IMR-90 (cell line): ENCODE results near the gene TEDC1. TPM values are rescaled to one million over a fixed set of nuclear protein-coding genes. Genes with fewer than 3 reads are reported as not detected.

Experiments
- ATAC-seq: fragments of 200-7000 bp; cut with Tn5 transposase; 2 replicates; pipeline ENCODE4 v1.9.1; 2020; ENCODE audit warnings: low read depth, mild to moderate bottlenecking, moderate library complexity
- BruUV-seq: library from RNA; stranded (reverse); fragments of 400-500 nt; replicated peaks from 2 replicates; lab custom pipeline; 2021; lab: Mats Ljungman, UMichigan
- CTCF ChIA-PET: fragments of 300-600 bp; formaldehyde crosslinking; extraction: SDS; loops from one replicate; lab custom pipeline; 2021; ENCODE audit warnings: antibody characterized with exemption; lab: Yijun Ruan, JAX
- POLR2A ChIA-PET: fragments of 300-600 bp; sonication (Branson Sonifier 250); formaldehyde crosslinking; loops from one replicate; lab custom pipeline; 2022; ENCODE audit warnings: antibody characterized with exemption; ENCODE audit not compliant: unreplicated experiment; lab: Charles Lee
- DNase-seq: peaks from one replicate; pipeline ENCODE4 v3.0.0; 2013
- H2AFZ ChIP-seq: replicated peaks from 2 replicates; pipeline ENCODE3; 2013; ENCODE audit warnings: low read length, mild to moderate bottlenecking; ENCODE audit not compliant: poor library complexity
- H2AK5ac ChIP-seq: 2 replicates; pipeline ENCODE4 v1.6.1; 2013; ENCODE audit warnings: low read depth, low read length, inconsistent platforms
- H2AK9ac ChIP-seq: replicated peaks from 2 replicates; pipeline ENCODE3; 2013; ENCODE audit warnings: mild to moderate bottlenecking, low read depth, low read length, moderate library complexity; ENCODE audit not compliant: poor library complexity
- H2BK120ac ChIP-seq: 2 replicates; pipeline ENCODE4 v1.6.1; 2013; ENCODE audit warnings: low read depth, low read length, inconsistent platforms
- H2BK15ac ChIP-seq: 3 replicates; pipeline ENCODE4 v1.6.1; 2013; ENCODE audit warnings: low read depth, low read length, inconsistent platforms
- H2BK20ac ChIP-seq: 2 replicates; pipeline ENCODE4 v1.6.1; 2013; ENCODE audit warnings: low read depth, mild to moderate bottlenecking, inconsistent platforms, low read length, moderate library complexity
- H2BK5ac ChIP-seq: 2 replicates; pipeline ENCODE4 v1.6.1; 2013; ENCODE audit warnings: mild to moderate bottlenecking, low read depth, low read length, inconsistent platforms; ENCODE audit not compliant: poor library complexity, severe bottlenecking
- H3K14ac ChIP-seq: replicated peaks from 2 replicates; pipeline ENCODE4 v1.6.1; 2013; ENCODE audit warnings: low read depth, low read length, inconsistent platforms
- H3K18ac ChIP-seq: 2 replicates; pipeline ENCODE4 v1.6.1; 2013; ENCODE audit warnings: low read depth, low read length, control low read depth
- H3K23ac ChIP-seq: 2 replicates; pipeline ENCODE4 v1.6.1; 2013; ENCODE audit warnings: low read depth, low read length, inconsistent platforms
- H3K27ac ChIP-seq: 2 replicates; pipeline ENCODE4 v1.5.1; 2013; ENCODE audit warnings: mild to moderate bottlenecking, control low read depth, low read length; ENCODE audit not compliant: insufficient read depth
- H3K27me3 ChIP-seq: 2 replicates; pipeline ENCODE4 v1.6.1; 2013; ENCODE audit warnings: low read length; ENCODE audit not compliant: control insufficient read depth, insufficient read depth
- H3K36me3 ChIP-seq: 2 replicates; pipeline ENCODE4 v1.6.1; 2013; ENCODE audit warnings: low read length, mixed read lengths; ENCODE audit not compliant: control insufficient read depth, insufficient read depth
- H3K4ac ChIP-seq: 2 replicates; pipeline ENCODE4 v1.6.1; 2013; ENCODE audit warnings: low read depth, low read length, inconsistent platforms
- H3K4me1 ChIP-seq: 2 replicates; pipeline ENCODE4 v1.6.1; 2013; ENCODE audit warnings: low read length, mixed read lengths; ENCODE audit not compliant: control insufficient read depth, insufficient read depth
- H3K4me2 ChIP-seq: 2 replicates; pipeline ENCODE4 v1.6.1; 2013; ENCODE audit warnings: low read depth, mild to moderate bottlenecking, control low read depth, low read length, moderate library complexity
- H3K4me3 ChIP-seq: 2 replicates; pipeline ENCODE4 v1.5.1; 2013; ENCODE audit warnings: low read depth, mild to moderate bottlenecking, control low read depth, low read length, moderate library complexity; ENCODE audit not compliant: insufficient read depth
- H3K56ac ChIP-seq: 2 replicates; pipeline ENCODE4 v1.6.1; 2013; ENCODE audit warnings: low read length, inconsistent platforms; ENCODE audit not compliant: insufficient read depth; ENCODE audit errors: extremely low read depth
- H3K79me1 ChIP-seq, 2 experiments: 2 replicates each; pipeline ENCODE4 v1.6.1; 2013; ENCODE audit warnings: low read length in 2 of 2, inconsistent platforms in 1 of 2, low read depth in 1 of 2
- H3K9ac ChIP-seq: 2 replicates; pipeline ENCODE4 v1.6.1; 2013; ENCODE audit warnings: low read depth, low read length, control low read depth
- H3K9me1 ChIP-seq: 2 replicates; pipeline ENCODE4 v1.6.1; 2013; ENCODE audit warnings: low read length, inconsistent platforms; ENCODE audit not compliant: insufficient read depth
- H3K9me3 ChIP-seq: 2 replicates; pipeline ENCODE4 v1.6.1; 2013; ENCODE audit warnings: low read length; ENCODE audit not compliant: control insufficient read depth, insufficient read depth
- H4K20me1 ChIP-seq: 2 replicates; pipeline ENCODE4 v1.6.1; 2013; ENCODE audit warnings: low read length, inconsistent platforms; ENCODE audit not compliant: insufficient read depth
- H4K5ac ChIP-seq: 2 replicates; pipeline ENCODE4 v1.6.1; 2013; ENCODE audit warnings: mild to moderate bottlenecking, low read depth, low read length, control low read depth
- H4K8ac ChIP-seq, 2 experiments: 2 replicates each; pipeline ENCODE4 v1.6.1; 2013; ENCODE audit warnings: low read depth in 2 of 2, low read length in 2 of 2, control low read depth in 1 of 2, inconsistent platforms in 1 of 2
- H4K91ac ChIP-seq: 2 replicates; pipeline ENCODE4 v1.6.1; 2013; ENCODE audit warnings: low read depth, low read length, inconsistent platforms; ENCODE audit not compliant: insufficient read depth
- BHLHE40 ChIP-seq: fragments of 150-350 bp; IDR thresholded peaks from 2 replicates; pipeline ENCODE4 v1.6.1; 2016; ENCODE audit warnings: mild to moderate bottlenecking, low read depth, low read length
- CEBPB ChIP-seq: IDR thresholded peaks from 2 replicates; pipeline ENCODE4 v1.6.1; 2012; ENCODE audit warnings: low read depth, low read length, improper control_type of control experiment
- CHD1 ChIP-seq: IDR thresholded peaks from 2 replicates; pipeline ENCODE4 v1.6.1; 2012; ENCODE audit warnings: low read depth, low read length, improper control_type of control experiment
- FOS ChIP-seq: fragments of 150-350 bp; IDR thresholded peaks from 2 replicates; pipeline ENCODE4 v1.6.1; 2016; ENCODE audit warnings: low read depth, low read length
- MAFK ChIP-seq: IDR thresholded peaks from 2 replicates; pipeline ENCODE4 v1.6.1; 2012; ENCODE audit warnings: low read depth, low read length, improper control_type of control experiment
- MAZ ChIP-seq: IDR thresholded peaks from 2 replicates; pipeline ENCODE4 v1.6.1; 2012; ENCODE audit warnings: low read depth, mild to moderate bottlenecking, low read length, improper control_type of control experiment, moderate library complexity, borderline replicate concordance
- MXI1 ChIP-seq: IDR thresholded peaks from 2 replicates; pipeline ENCODE4 v1.6.1; 2012; ENCODE audit warnings: low read depth, mild to moderate bottlenecking, low read length, moderate library complexity, borderline replicate concordance
- NFE2L2 ChIP-seq: fragments of 150-350 bp; IDR thresholded peaks from 2 replicates; pipeline ENCODE4 v1.6.1; 2016; ENCODE audit warnings: low read depth, mild to moderate bottlenecking, low read length
- POLR2A ChIP-seq: IDR thresholded peaks from 2 replicates; pipeline ENCODE4 v1.6.1; 2012; ENCODE audit warnings: mild to moderate bottlenecking, low read depth, low read length
- RAD21 ChIP-seq: IDR thresholded peaks from 2 replicates; pipeline ENCODE4 v1.6.1; 2012; ENCODE audit warnings: low read length, improper control_type of control experiment
- RCOR1 ChIP-seq: IDR thresholded peaks from 2 replicates; pipeline ENCODE4 v1.6.1; 2012; ENCODE audit warnings: mild to moderate bottlenecking, low read length, improper control_type of control experiment; ENCODE audit not compliant: insufficient replicate concordance
- RFX5 ChIP-seq: IDR thresholded peaks from 2 replicates; pipeline ENCODE4 v1.8.0; 2012; ENCODE audit warnings: low read depth, mild to moderate bottlenecking, low read length, moderate library complexity
- SMC3 ChIP-seq: fragments of 150-350 bp; IDR thresholded peaks from 2 replicates; pipeline ENCODE4 v1.6.1; 2016; ENCODE audit warnings: low read depth, mild to moderate bottlenecking, antibody characterized with exemption, low read length, moderate library complexity
- WGBS, 2 experiments: methylation state at CpG; one replicate each; pipeline versions ENCODE4 v1.1.5 to v1.1.7; 2013; ENCODE audit warnings: missing lambda C conversion rate in 2 of 2; ENCODE audit not compliant: insufficient read length in 1 of 2; ENCODE audit errors: extremely low coverage in 2 of 2; 5-methylcytosine and 5-hydroxymethylcytosine counted together
- dilution Hi-C: fragments of 300-500 bp; cut with HindIII; formaldehyde crosslinking; loops from one replicate; pipeline ENCODE4 v1.14.3; 2018; ENCODE audit warnings: low sequenced_read_pairs; ENCODE audit not compliant: unreplicated experiment
- in situ Hi-C: fragments of 300-500 bp; cut with MboI; formaldehyde crosslinking; loops from 3 replicates; pipeline ENCODE4 v1.14.3; 2019; ENCODE audit warnings: low sequenced_read_pairs, inconsistent platforms, mixed read lengths
- intact Hi-C: fragments of 100-400 bp; cut with micrococcal nuclease; formaldehyde crosslinking; loops from 2 replicates; pipeline ENCODE4 v1.10.0; 2022
- polyA plus RNA-seq, 3 experiments: library from polyadenylated mRNA; depleted of rRNA; stranded (reverse); fragments of >200 nt; gene quantifications; 2 replicates each; pipeline ENCODE4 v1.2.3, GENCODE V29; 2012; ENCODE audit warnings: low replicate concordance in 1 of 3
- total RNA-seq: library from RNA; depleted of rRNA; stranded (reverse); fragments of >200 nt; gene quantifications from 2 replicates; pipeline ENCODE4 v1.2.3, GENCODE V29; 2012
- TF ChIP-seq, protein P1 (sequence below): fragments of 150-350 bp; IDR thresholded peaks from 2 replicates; pipeline ENCODE4 v1.6.1; 2016; ENCODE audit warnings: low read depth, mild to moderate bottlenecking, low read length, moderate library complexity, borderline replicate concordance
- TF ChIP-seq, protein P2 (sequence below): conservative IDR thresholded peaks from 2 replicates; pipeline ENCODE4 v1.5.1; 2012; ENCODE audit warnings: mild to moderate bottlenecking, low read depth, low read length, improper control_type of control experiment

The TEDC1 gene
- total and polyA plus RNA-seq, 2 of the 4 experiments (the other 2 are of a cell fraction): 5.7 to 6.4 TPM

- no peak overlapping the region for H2BK120ac ChIP-seq
- POLR2A ChIA-PET: no interaction called here
- H3K27me3 ChIP-seq: no peaks in the 10 kb centered on the region; the same call in 1 of the 2 replicates
- peak overlapping the region; percentile 52; the same call in 1 of the 2 replicates for H2AK5ac ChIP-seq
- no peak overlapping the region for H3K56ac ChIP-seq
- dilution Hi-C loops: no loop called here
- no peak overlapping the region for H2BK15ac ChIP-seq
- H3K14ac ChIP-seq: 0 out of 2 replicates have a peak overlapping the region, but pooled peaks have one; percentile 41
- no peak overlapping the region for H2BK20ac ChIP-seq
- H3K27ac ChIP-seq: peak overlapping the region; percentile 17; the same call in 1 of the 2 replicates
- ATAC-seq: peak; percentile 83
- H3K9ac ChIP-seq: peak overlapping the region; percentile 48
- H4K8ac ChIP-seq: peak overlapping the region; percentile 87 to 88
- peak overlapping the region; percentile 47 for H3K4me3 ChIP-seq
- H3K4me1 ChIP-seq: peaks cover 9% of the 10 kb centered on the region; the same call in 1 of the 2 replicates
- BruUV-seq: no TSS peak
- H3K79me1 ChIP-seq: no peaks in the 10 kb centered on the region
- intact Hi-C loops: loop anchor here (1.0 to 5.0 kb wide), 3 partner anchors 36 to 80 kb away; partner anchors contain the start of gene TEDC1
- TF ChIP-seq MAFK (no peak), RCOR1 (no peak), FOS (no peak), MXI1 (no peak), NFE2L2 (no peak), BHLHE40 (no peak), CEBPB (no peak), SMC3 (peak; percentile 62), RFX5 (no peak), CHD1 (no peak), RAD21 (peak; percentile 88), MAZ (peak; percentile 48; the same call in 1 of the 2 replicates), POLR2A (peak; percentile 42; the same call in 1 of the 2 replicates)
- TF ChIP-seq, protein P1, sequence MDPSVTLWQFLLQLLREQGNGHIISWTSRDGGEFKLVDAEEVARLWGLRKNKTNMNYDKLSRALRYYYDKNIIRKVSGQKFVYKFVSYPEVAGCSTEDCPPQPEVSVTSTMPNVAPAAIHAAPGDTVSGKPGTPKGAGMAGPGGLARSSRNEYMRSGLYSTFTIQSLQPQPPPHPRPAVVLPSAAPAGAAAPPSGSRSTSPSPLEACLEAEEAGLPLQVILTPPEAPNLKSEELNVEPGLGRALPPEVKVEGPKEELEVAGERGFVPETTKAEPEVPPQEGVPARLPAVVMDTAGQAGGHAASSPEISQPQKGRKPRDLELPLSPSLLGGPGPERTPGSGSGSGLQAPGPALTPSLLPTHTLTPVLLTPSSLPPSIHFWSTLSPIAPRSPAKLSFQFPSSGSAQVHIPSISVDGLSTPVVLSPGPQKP: no peak
- TF ChIP-seq, protein P2, sequence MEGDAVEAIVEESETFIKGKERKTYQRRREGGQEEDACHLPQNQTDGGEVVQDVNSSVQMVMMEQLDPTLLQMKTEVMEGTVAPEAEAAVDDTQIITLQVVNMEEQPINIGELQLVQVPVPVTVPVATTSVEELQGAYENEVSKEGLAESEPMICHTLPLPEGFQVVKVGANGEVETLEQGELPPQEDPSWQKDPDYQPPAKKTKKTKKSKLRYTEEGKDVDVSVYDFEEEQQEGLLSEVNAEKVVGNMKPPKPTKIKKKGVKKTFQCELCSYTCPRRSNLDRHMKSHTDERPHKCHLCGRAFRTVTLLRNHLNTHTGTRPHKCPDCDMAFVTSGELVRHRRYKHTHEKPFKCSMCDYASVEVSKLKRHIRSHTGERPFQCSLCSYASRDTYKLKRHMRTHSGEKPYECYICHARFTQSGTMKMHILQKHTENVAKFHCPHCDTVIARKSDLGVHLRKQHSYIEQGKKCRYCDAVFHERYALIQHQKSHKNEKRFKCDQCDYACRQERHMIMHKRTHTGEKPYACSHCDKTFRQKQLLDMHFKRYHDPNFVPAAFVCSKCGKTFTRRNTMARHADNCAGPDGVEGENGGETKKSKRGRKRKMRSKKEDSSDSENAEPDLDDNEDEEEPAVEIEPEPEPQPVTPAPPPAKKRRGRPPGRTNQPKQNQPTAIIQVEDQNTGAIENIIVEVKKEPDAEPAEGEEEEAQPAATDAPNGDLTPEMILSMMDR: peak; percentile 94
- H3K9me1 ChIP-seq: no peaks in the 10 kb centered on the region
- 0 out of 2 replicates have a peak, but pooled peaks cover 3% of the 10 kb centered on the region for H4K20me1 ChIP-seq
- H2AK9ac ChIP-seq: peak overlapping the region; percentile 81
- H3K4ac ChIP-seq: peak overlapping the region; percentile 65
- H3K9me3 ChIP-seq: no peaks in the 10 kb centered on the region
- CTCF ChIA-PET: interaction anchor here (1.0 kb wide), 1 partner anchor 19 kb away, joined by 3 read pairs; no protein-coding TSS in a partner anchor
- peak overlapping the region; percentile 53; the same call in 1 of the 2 replicates for H4K5ac ChIP-seq
- H3K23ac ChIP-seq: no peak overlapping the region
- peak overlapping the region; percentile 96 for H2AFZ ChIP-seq
- 10% methylated on average over 34 of the region's 67 CpGs; no CpG with 5 or more reads in 1 of the 2 experiments for WGBS, 2 experiments
- peak; percentile 62 for DNase-seq
- H3K4me2 ChIP-seq: peak overlapping the region; percentile 83
- no peak overlapping the region; the same call in 1 of the 2 replicates for H4K91ac ChIP-seq
- H2BK5ac ChIP-seq: no peak overlapping the region
- H3K36me3 ChIP-seq: no peaks in the 10 kb centered on the region
- in situ Hi-C loops: no loop called here
- no peak overlapping the region for H3K18ac ChIP-seq
Observed at GRCh38 chr14:105527826-105528585, 37.0 kb downstream of the TEDC1 start.
